ENCODE data around the gene ENTPD8.

DNA sequence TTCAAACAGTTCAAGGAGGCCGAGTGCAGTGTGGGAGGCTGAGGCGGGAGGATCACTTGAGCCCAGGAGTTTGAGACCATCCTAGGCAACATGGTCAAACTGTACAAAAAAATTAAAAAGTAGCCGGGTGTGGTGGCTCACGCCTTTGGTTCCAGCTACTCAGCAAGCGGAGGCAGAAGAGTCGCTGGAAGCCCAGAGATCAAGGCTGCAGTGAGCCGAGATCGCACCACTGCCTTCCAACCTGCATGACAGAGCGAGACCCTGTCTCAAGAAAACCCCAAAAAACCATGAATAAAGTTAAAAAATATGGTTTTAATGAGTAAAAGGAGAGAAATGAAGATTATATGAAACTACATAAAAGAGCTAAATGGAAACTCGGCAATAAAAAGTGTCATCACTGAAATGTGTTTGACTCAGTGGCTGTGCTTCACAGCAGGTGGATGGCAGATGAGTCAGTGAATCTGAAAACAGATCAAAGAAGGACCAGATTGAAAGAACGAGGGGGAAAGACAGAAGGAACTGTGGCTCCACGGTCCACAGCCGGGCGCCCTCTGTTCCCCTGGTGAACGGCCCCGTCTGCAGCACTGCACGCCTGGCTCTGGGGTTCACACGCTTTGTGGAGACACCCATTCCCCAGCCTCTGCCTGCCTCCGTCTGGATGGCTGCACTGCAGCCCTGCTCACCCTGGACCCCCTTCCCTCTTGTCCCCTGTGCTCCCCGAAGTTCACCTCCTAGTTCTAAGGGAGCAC is 43.3 kb downstream of the ENTPD8 start:
- TF ChIP-seq CTCF (IDR thresholded peaks at IDR 0.05) (no peak), POLR2AphosphoS5 (IDR thresholded peaks at IDR 0.05) (no peak), POLR2A (IDR thresholded peaks at IDR 0.05) (no peak)

All from sigmoid colon (tissue), 4 donors.